Stimulated activated CD8-positive, alpha-beta memory T cell treated with anti-CD3 and anti-CD28 coated beads, Interleukin-7, amount 100 ng/mL, for 4 hours (primary cell): ENCODE measurements around the gene SLC5A4.
"Not testable (repeated sequence)": the region's sequence is repeated elsewhere in the genome, so short reads cannot be mapped to it uniquely, and the experiment has no call there.

ENCODE experiments used
- DNase-seq, 2 donors: peaks; one replicate each; pipeline ENCODE4 v3.0.0-alpha.2; 2020; ENCODE audit warnings: low read depth in 2 of 2

SLC5A4 gene

GRCh38 chr22:32199961-32200360, 55.2 kb downstream of the SLC5A4 start:
- no peak for DNase-seq

DNA sequence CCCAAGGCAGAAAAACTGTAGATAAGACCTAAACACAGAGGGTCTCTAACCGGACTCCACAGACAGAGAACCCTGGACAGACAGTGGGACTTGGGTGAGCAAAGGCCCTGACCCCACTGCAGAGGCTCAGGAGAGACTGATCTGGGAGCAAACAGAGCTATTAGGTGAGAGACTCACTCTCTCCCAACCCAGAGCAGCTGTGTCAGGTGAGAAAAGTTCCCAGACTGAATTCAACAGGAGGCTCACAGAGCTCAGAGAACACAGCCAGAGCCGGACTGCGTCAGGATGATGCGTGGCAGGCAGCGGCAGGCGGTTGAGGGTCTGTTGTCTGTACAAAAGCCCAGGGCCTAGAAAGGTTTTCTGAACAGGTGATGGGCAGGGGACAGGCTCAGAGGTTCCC, 55.8 kb downstream of the SLC5A4 start:
- DNase-seq, result no peak

DNA sequence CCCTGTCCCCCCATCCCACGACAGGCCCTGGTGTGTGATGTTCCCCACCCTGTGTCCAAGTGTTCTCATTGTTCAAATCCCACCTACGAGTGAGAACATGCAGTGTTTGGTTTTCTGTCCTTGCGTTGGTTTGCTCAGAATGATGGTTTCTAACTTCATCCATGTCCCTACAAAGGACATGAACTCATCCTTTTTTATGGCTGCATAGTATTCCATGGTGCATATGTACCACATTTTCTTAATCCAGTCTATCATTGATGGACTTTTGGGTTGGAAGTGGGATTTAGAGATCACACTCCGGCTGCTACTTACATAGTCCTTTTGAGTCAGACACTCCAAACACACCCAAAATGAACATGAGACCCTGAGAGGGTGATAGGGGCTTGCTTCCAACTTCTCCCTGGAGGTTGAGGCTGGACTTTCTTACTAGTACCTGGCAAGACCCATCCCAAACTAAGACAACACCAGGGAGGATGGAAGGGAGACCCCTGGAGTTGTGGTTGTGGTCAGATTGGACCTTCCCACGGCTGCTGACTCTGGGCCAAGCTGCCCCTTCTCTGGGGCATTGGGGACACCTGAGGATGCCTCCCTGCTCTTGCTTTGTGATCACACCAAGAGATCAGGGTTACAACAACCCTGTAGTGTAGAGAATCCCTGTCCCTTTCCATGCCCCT, 57.5 kb downstream of the SLC5A4 start:
- DNase-seq, result not testable (repeated sequence)

- not testable (repeated sequence) for DNase-seq
Observed at GRCh38 chr22:32195900-32196299, 59.2 kb downstream of the SLC5A4 start.

GRCh38 chr22:32193346-32193745, 61.8 kb downstream of the SLC5A4 start:
- not testable (repeated sequence) for DNase-seq

DNA sequence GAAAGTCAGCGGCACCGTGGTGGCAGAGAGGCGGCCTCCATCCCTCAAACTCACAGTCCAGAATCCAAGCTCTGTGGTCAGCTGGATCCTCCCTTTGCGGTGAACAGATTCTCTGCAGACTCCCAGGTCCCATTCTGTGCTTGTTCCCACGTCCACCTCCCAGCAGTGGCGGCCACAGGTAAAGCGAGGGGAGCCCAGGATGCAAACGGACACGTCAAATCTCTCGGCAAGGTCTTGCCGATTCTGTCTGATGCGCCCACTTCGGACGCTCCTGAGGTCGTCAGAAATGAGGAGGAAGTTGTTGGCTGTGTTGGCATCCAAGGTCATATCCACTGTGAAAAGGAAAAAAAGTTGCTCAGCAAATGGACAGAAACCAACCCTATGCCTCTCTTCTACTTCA, 64.1 kb downstream of the SLC5A4 start:
- not testable (repeated sequence) for DNase-seq

- no peak for DNase-seq
Observed at GRCh38 chr22:32185821-32186220, 69.3 kb downstream of the SLC5A4 start.

- no peak for DNase-seq
Observed at GRCh38 chr22:32183625-32184024, 71.5 kb downstream of the SLC5A4 start.

DNA sequence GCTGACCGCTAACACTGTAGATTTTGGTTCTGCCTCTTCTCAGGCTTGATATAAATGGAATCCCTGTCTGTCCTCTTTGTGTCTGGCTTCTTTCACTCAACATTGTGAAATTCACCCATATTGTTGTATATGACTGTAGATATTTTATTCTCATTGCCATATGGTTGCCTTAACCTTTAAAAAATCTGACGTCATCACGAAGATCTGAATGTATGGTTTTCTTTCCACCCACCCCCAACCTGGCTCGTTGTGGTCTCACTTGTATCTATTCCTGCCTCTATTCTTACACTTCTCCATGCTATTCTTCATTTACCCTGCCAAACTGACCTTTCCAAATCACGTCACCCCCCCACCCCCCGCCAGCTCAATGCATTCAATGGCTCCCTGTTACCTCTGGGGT, 74.1 kb downstream of the SLC5A4 start:
- DNase-seq, result no peak

- DNase-seq, result no peak
Observed at GRCh38 chr22:32177221-32177765, 77.9 kb downstream of the SLC5A4 start.

DNA sequence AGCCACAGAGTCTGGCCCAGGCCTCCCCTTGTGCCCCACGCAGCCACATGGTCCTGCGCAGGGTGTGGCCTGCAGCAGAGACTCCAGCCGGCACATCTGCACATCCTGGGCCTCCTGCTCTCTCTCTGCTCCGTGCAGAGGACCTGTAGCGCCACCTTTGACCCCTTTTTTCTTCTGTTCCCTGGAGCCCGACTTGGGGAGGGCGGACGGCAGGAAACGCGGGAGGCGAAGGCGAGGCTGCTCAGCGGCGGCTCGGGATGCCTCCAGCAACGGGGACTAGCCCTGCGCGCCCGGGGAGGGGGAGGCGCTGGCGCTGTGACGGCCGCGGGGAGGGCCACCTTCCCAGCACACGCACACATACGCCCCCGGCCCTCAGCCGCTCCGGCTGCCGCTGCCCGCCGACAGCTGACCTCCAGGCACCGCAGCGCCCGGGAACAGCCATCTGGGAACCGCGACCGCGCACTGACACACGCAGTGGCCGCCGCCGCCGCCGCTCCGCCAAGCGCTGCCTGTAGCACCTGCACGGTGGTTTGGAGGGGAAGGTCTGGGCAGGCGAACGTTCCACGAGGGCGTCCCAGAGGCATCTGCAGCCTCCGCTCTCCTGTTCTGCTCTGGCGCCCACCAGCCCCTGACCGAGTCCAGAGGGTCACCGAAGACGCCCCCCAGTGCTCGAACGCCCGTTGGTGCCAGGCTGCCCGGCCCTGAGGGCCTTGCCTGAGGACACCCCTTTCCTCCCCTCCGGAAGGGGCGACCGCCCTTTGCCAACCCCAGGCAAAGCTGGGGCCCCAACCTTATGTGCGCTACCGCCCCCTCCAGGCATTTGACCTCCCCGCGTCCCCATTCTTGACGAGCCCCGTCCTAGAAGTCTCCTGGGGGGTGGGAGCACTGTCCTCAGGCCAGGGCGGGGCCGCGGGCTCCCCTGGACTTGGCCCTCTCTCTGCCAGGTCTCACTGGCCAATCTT, 79.2 kb downstream of the SLC5A4 start:
- DNase-seq, result no peak

GRCh38 chr22:32175115-32175514, 80.0 kb downstream of the SLC5A4 start:
- DNase-seq, result no peak
